Panc1 (cell line): ENCODE results near the gene LTA4H. TPM values are rescaled to one million over a fixed set of nuclear protein-coding genes. Genes with fewer than 3 reads are reported as not detected.

Experiments
- ATAC-seq: fragments of 200-7000 bp; cut with Tn5 transposase; 2 replicates; pipeline ENCODE4 v1.9.1; 2020; ENCODE audit warnings: mild to moderate bottlenecking, moderate library complexity
- BruUV-seq: library from RNA; stranded (reverse); fragments of 400-500 nt; replicated peaks from 2 replicates; lab custom pipeline; 2021; lab: Mats Ljungman, UMichigan
- CTCF ChIA-PET: fragments of 300-600 bp; sonication (Branson Sonifier 250); formaldehyde crosslinking; loops from one replicate; lab custom pipeline; 2022; ENCODE audit warnings: antibody characterized with exemption; lab: Charles Lee
- POLR2A ChIA-PET: fragments of 300-600 bp; sonication (Branson Sonifier 250); formaldehyde crosslinking; loops from one replicate; lab custom pipeline; 2022; ENCODE audit warnings: antibody characterized with exemption; lab: Charles Lee
- DNase-seq: peaks from one replicate; pipeline ENCODE4 v3.0.0-alpha.2; 2010; ENCODE audit warnings: low read depth, low spot score
- H3K27ac ChIP-seq: 2 replicates; pipeline ENCODE4 v1.5.1; 2011; ENCODE audit warnings: mild to moderate bottlenecking, low read length, inconsistent platforms
- H3K27me3 ChIP-seq: fragments of 200-500 bp; sonication (Bioruptor generic); 2 replicates; pipeline ENCODE4 v1.6.0; 2014; ENCODE audit warnings: low read length, inconsistent platforms; ENCODE audit not compliant: control insufficient read depth, insufficient read depth
- H3K36me3 ChIP-seq: fragments of 200-500 bp; sonication (Bioruptor generic); 2 replicates; pipeline ENCODE4 v1.5.1; 2014; ENCODE audit warnings: inconsistent platforms, mild to moderate bottlenecking, low read length, moderate library complexity; ENCODE audit not compliant: control insufficient read depth, insufficient read depth
- H3K4me1 ChIP-seq: 2 replicates; pipeline ENCODE4 v1.5.1; 2011; ENCODE audit warnings: inconsistent platforms, mild to moderate bottlenecking, low read length, moderate library complexity; ENCODE audit not compliant: control insufficient read depth, insufficient read depth
- H3K4me3 ChIP-seq, 2 experiments: 2 replicates each; pipeline ENCODE4 v1.5.1; 2011 to 2012; ENCODE audit warnings: low read depth in 2 of 2, low read length in 2 of 2, mild to moderate bottlenecking in 2 of 2, inconsistent platforms in 1 of 2, moderate library complexity in 1 of 2
- H3K9me3 ChIP-seq: fragments of 200-500 bp; sonication (Bioruptor generic); 2 replicates; pipeline ENCODE4 v1.5.1; 2014; ENCODE audit warnings: low read depth, mild to moderate bottlenecking, inconsistent platforms, low read length, moderate library complexity; ENCODE audit not compliant: control insufficient read depth, insufficient read depth
- POLR2AphosphoS5 ChIP-seq: IDR thresholded peaks from 2 replicates; pipeline ENCODE4 v1.6.1; 2012; ENCODE audit warnings: mild to moderate bottlenecking, low read depth, low read length, moderate library complexity
- REST ChIP-seq, 2 experiments: IDR thresholded peaks; 2 replicates each; pipeline ENCODE4 v1.6.1; 2011 to 2012; ENCODE audit warnings: low read depth in 2 of 2, control low read depth in 1 of 2, low read length in 1 of 2, mild to moderate bottlenecking in 1 of 2, moderate library complexity in 1 of 2; ENCODE audit not compliant: insufficient read depth in 1 of 2
- SIN3A ChIP-seq: IDR thresholded peaks from 2 replicates; pipeline ENCODE4 v1.6.1; 2012; ENCODE audit warnings: low read depth, mild to moderate bottlenecking, low read length, moderate library complexity, borderline replicate concordance; ENCODE audit not compliant: insufficient read depth
- TCF7L2 ChIP-seq: IDR thresholded peaks from 2 replicates; pipeline ENCODE4 v1.6.1; 2011; ENCODE audit warnings: mild to moderate bottlenecking, low read depth, low read length, inconsistent platforms
- in situ Hi-C: cut with HindIII; loops from 2 replicates; pipeline ENCODE4 v1.10.0; 2016; ENCODE audit warnings: low sequenced_read_pairs, low pct_unique_long_range_greater_than_20kb
- intact Hi-C: fragments of 100-400 bp; cut with micrococcal nuclease; formaldehyde crosslinking; loops from one replicate; pipeline ENCODE4 v1.10.0; 2022; ENCODE audit not compliant: unreplicated experiment
- total RNA-seq: library from RNA; stranded (reverse); gene quantifications from one replicate; pipeline ENCODE4 v1.2.1, GENCODE V29; 2021; ENCODE audit not compliant: unreplicated experiment
- TF ChIP-seq, protein P1 (sequence below): fragments of 450-650 bp; IDR thresholded peaks from 2 replicates; pipeline ENCODE4 v1.5.1; 2017; ENCODE audit warnings: mild to moderate bottlenecking

LTA4H gene
- total RNA-seq, 1 experiment from 2014 or later = 59.6 TPM

DNA sequence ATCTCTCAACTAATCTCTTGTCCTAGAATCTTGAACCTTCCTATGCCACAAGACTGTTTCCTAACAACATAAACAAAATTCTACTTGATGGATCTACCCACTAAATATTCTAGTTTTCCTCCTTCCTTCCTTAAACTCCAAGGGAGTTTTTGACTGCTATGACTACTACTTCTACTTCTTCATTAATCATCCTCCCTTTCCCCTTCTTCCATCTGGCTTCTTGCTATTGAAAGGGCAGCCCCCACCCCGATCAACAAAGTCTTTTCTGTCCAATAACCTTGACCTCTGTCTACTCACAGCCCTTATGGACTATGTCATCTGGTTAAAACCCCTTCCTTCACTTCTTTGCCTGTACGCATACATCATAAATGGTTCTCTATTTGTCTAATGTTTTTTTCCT is 5.6 kb downstream of the LTA4H start:
- peaks cover 5% of the 10 kb centered on the region; the same call in 1 of the 2 replicates for H3K4me1 ChIP-seq
- intact Hi-C loops = no loop called here
- no TSS peak for BruUV-seq
- in situ Hi-C loops = no loop called here
- no peak overlapping the region for H3K27ac ChIP-seq
- ChIA-PET CTCF (no interaction called here), POLR2A (no interaction called here)
- H3K27me3 ChIP-seq = no peaks in the 10 kb centered on the region
- DNase-seq (no peak), ATAC-seq (no peak)
- H3K9me3 ChIP-seq = no peaks in the 10 kb centered on the region
- no peak for TF ChIP-seq SIN3A
- TF ChIP-seq REST (IDR thresholded peaks at IDR 0.05; ENCODE audit: insufficient read depth in 1 of 2, low read depth in 2 of 2, low read length in 1 of 2) = no peak
- TF ChIP-seq, protein P1, sequence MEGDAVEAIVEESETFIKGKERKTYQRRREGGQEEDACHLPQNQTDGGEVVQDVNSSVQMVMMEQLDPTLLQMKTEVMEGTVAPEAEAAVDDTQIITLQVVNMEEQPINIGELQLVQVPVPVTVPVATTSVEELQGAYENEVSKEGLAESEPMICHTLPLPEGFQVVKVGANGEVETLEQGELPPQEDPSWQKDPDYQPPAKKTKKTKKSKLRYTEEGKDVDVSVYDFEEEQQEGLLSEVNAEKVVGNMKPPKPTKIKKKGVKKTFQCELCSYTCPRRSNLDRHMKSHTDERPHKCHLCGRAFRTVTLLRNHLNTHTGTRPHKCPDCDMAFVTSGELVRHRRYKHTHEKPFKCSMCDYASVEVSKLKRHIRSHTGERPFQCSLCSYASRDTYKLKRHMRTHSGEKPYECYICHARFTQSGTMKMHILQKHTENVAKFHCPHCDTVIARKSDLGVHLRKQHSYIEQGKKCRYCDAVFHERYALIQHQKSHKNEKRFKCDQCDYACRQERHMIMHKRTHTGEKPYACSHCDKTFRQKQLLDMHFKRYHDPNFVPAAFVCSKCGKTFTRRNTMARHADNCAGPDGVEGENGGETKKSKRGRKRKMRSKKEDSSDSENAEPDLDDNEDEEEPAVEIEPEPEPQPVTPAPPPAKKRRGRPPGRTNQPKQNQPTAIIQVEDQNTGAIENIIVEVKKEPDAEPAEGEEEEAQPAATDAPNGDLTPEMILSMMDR = no peak
- TF ChIP-seq POLR2AphosphoS5 = no peak
- no peak for TF ChIP-seq TCF7L2
- peaks cover 4% of the 10 kb centered on the region; the same call in 1 of the 2 replicates for H3K36me3 ChIP-seq
- H3K4me3 ChIP-seq = no peak overlapping the region

- TF ChIP-seq SIN3A (no peak), REST (IDR thresholded peaks at IDR 0.05; ENCODE audit: insufficient read depth in 1 of 2, low read depth in 2 of 2, low read length in 1 of 2) (no peak), TCF7L2 (no peak), POLR2AphosphoS5 (no peak)
- TF ChIP-seq, protein P1 = no peak
- no peak overlapping the region for H3K4me3 ChIP-seq
- BruUV-seq = no TSS peak
- POLR2A ChIA-PET = no interaction called here
- DNase-seq (no peak), ATAC-seq (no peak)
- H3K36me3 ChIP-seq = peaks cover 7% of the 10 kb centered on the region; the same call in 1 of the 2 replicates
- H3K27me3 ChIP-seq = no peaks in the 10 kb centered on the region
- H3K4me1 ChIP-seq = no peaks in the 10 kb centered on the region
- CTCF ChIA-PET = no interaction called here
- no peaks in the 10 kb centered on the region for H3K9me3 ChIP-seq
- in situ Hi-C loops (no loop called here), intact Hi-C loops (no loop called here)
- no peak overlapping the region for H3K27ac ChIP-seq
Measured at GRCh38 chr12:96028538-96028937, 6.8 kb downstream of the LTA4H start.
